Thyroid gland (tissue), 4 donors: Measurements from ENCODE around the gene TNFSF8.

ENCODE experiments used
- CTCF ChIP-seq, 6 experiments: fragments of 200-600 bp in 3 of 6; fragments of 450-650 bp in 3 of 6; sonication (generic) in 3 of 6; IDR thresholded peaks; one replicate each; pipeline ENCODE4 v1.5.1; 2016 to 2019; ENCODE audit warnings: antibody characterized with exemption in 6 of 6, mild to moderate bottlenecking in 2 of 6, inconsistent platforms in 1 of 6, moderate library complexity in 1 of 6
- POLR2A ChIP-seq, 2 donors: fragments of 450-650 bp; IDR thresholded peaks; one replicate each; pipeline ENCODE4 v1.6.1; 2017; ENCODE audit warnings: antibody characterized with exemption in 2 of 2, mild to moderate bottlenecking in 2 of 2, moderate library complexity in 1 of 2

GRCh38 chr9:114851306-114851705 is 79.1 kb downstream of the TNFSF8 start:
- TF ChIP-seq CTCF (IDR thresholded peaks at IDR 0.05) = no peak
- no peak for TF ChIP-seq POLR2A (IDR thresholded peaks at IDR 0.05)
